Spleen (tissue), 11 donors: Measurements from ENCODE around the gene ENOX1. TPM values are rescaled to one million over a fixed set of nuclear protein-coding genes. Genes with fewer than 3 reads are reported as not detected.

Experiments
- DNase-seq: peaks from one replicate; pipeline ENCODE4 v3.0.0-alpha.2; 2020
- H3K27ac ChIP-seq, 8 donors: fragments of 200-600 bp; sonication (generic) in 7 of 8; 1 replicate in 4 of 8; 2 replicates in 4 of 8; pipeline versions ENCODE4 v1.5.0 to v1.8.0; 2016 to 2021; ENCODE audit warnings: inconsistent platforms in 4 of 8, mild to moderate bottlenecking in 4 of 8, moderate library complexity in 1 of 8
- H3K27me3 ChIP-seq, 7 donors: fragments of 200-600 bp; sonication (generic) in 6 of 7; replicated peaks in 1 of 7; 1 replicate in 4 of 7; 2 replicates in 3 of 7; pipeline versions ENCODE4 v1.5.0 to v1.8.0; 2016 to 2021; ENCODE audit warnings: inconsistent platforms in 3 of 7, mild to moderate bottlenecking in 1 of 7
- H3K36me3 ChIP-seq, 6 donors: fragments of 200-600 bp; sonication (generic) in 5 of 6; 1 replicate in 4 of 6; 2 replicates in 2 of 6; pipeline versions ENCODE4 v1.5.0 to v1.8.0; 2016 to 2021; ENCODE audit warnings: inconsistent platforms in 2 of 6
- H3K4me1 ChIP-seq, 6 donors: fragments of 200-600 bp; sonication (generic) in 5 of 6; 1 replicate in 3 of 6; 2 replicates in 3 of 6; pipeline versions ENCODE4 v1.5.0 to v1.8.0; 2016 to 2021; ENCODE audit warnings: inconsistent platforms in 3 of 6
- H3K4me3 ChIP-seq, 8 donors: fragments of 200-600 bp; sonication (generic) in 7 of 8; 1 replicate in 4 of 8; 2 replicates in 4 of 8; pipeline versions ENCODE4 v1.5.0 to v1.8.0; 2016 to 2021; ENCODE audit warnings: inconsistent platforms in 4 of 8, mild to moderate bottlenecking in 4 of 8, moderate library complexity in 2 of 8
- H3K9me3 ChIP-seq, 8 donors: fragments of 200-600 bp; sonication (generic) in 7 of 8; 1 replicate in 4 of 8; 2 replicates in 4 of 8; pipeline versions ENCODE4 v1.5.0 to v1.8.0; 2016 to 2021; ENCODE audit warnings: inconsistent platforms in 4 of 8
- CTCF ChIP-seq, 11 experiments: fragments of 200-600 bp in 7 of 11; fragments of 450-650 bp in 4 of 11; sonication (generic) in 4 of 11; IDR thresholded peaks in 8 of 11; conservative IDR thresholded peaks in 3 of 11; 1 replicate in 7 of 11; 2 replicates in 4 of 11; pipeline versions ENCODE4 v1.4.0 to v1.8.0; 2016 to 2021; ENCODE audit warnings: antibody characterized with exemption in 11 of 11, inconsistent platforms in 4 of 11, mild to moderate bottlenecking in 1 of 11
- POLR2A ChIP-seq, 3 donors: fragments of 450-650 bp; IDR thresholded peaks; one replicate each; pipeline ENCODE4 v1.5.1; 2017; ENCODE audit warnings: antibody characterized with exemption in 3 of 3, mild to moderate bottlenecking in 1 of 3
- POLR2AphosphoS5 ChIP-seq, 3 donors: sonication (generic); formaldehyde crosslinking; IDR thresholded peaks; one replicate each; pipeline ENCODE4 v1.5.1; 2017; ENCODE audit warnings: antibody characterized with exemption in 3 of 3
- WGBS, 5 donors: extraction: QIAGEN DNeasy Blood & Tissue Kit in 3 of 5; methylation state at CpG; one replicate each; pipeline versions ENCODE4 v1.1.5 to v1.1.7; 2013 to 2018; 5-methylcytosine and 5-hydroxymethylcytosine counted together
- intact Hi-C: fragments of 100-400 bp; cut with DNase I; formaldehyde crosslinking; loops from one replicate; pipeline ENCODE4 v1.15.0; 2023; ENCODE audit warnings: low total_unique reads
- polyA plus RNA-seq, 3 donors: library from polyadenylated mRNA; stranded (reverse); fragments of 200-250 nt; gene quantifications; one replicate each; pipeline ENCODE4 v1.2.1, GENCODE V29; 2013
- total RNA-seq, 7 donors: library from RNA; depleted of rRNA in 3 of 7; stranded (reverse); fragments of >200 nt in 3 of 7; fragmentation: NEBNext Ultra II Directional in 4 of 7; extraction: Animal tissue kit (Norgen Biotek cat#: 25700) in 4 of 7; gene quantifications; one replicate each; pipeline versions ENCODE4 v1.1.0 to v1.2.1, GENCODE V29; 2016 to 2021
- donor health status: healthy with polysubstance abuse.
- donor health status: DM: no; HTN: no; CAD: no; lungs with moderate emphysema.
- donor health status: DM: no; HTN: no; CAD: no.
- donor health status: Bipolar disorder and iron deficiency.
- donor health status: healthy.
- donor health status: DM: no; HTN: no; CAD: no.
- donor health status: DM: yes; HTN: yes; CAD: no.

ENOX1 gene
- total and polyA plus RNA-seq, 10 donors = 0.42 to 1.3 (median 0.54) TPM; not detected in 1

- peaks cover 0 to 3% (median 0%) of the 10 kb centered on the region in 6 donors for H3K4me1 ChIP-seq
- DNase-seq = no peak
- no peak for TF ChIP-seq POLR2AphosphoS5 (IDR thresholded peaks at IDR 0.05)
- TF ChIP-seq CTCF (IDR thresholded peaks at IDR 0.05 in 8 of 11, conservative IDR thresholded peaks at IDR 0.05 in 3 of 11) = no peak
- TF ChIP-seq POLR2A (IDR thresholded peaks at IDR 0.05) = no peak
- no peak overlapping the region for H3K4me3 ChIP-seq
- no peaks in the 10 kb centered on the region for H3K36me3 ChIP-seq
- no peaks in the 10 kb centered on the region for H3K27me3 ChIP-seq
- H3K9me3 ChIP-seq = no peaks in the 10 kb centered on the region
- intact Hi-C loops = no loop called here
- 39 to 77% (median 49%) methylated on average over 3 of the region's 3 CpGs for WGBS, 5 donors
- H3K27ac ChIP-seq = no peak overlapping the region
Observed at GRCh38 chr13:43686557-43686956, 100.2 kb downstream of the ENOX1 start.

- DNase-seq = no peak
- no peak overlapping the region for H3K27ac ChIP-seq
- no peaks in the 10 kb centered on the region for H3K27me3 ChIP-seq
- H3K9me3 ChIP-seq = no peaks in the 10 kb centered on the region
- H3K4me3 ChIP-seq = no peak overlapping the region
- H3K4me1 ChIP-seq = peaks cover 0 to 3% (median 0%) of the 10 kb centered on the region in 6 donors
- TF ChIP-seq CTCF (IDR thresholded peaks at IDR 0.05 in 8 of 11, conservative IDR thresholded peaks at IDR 0.05 in 3 of 11) = no peak
- TF ChIP-seq POLR2A (IDR thresholded peaks at IDR 0.05) = no peak
- TF ChIP-seq POLR2AphosphoS5 (IDR thresholded peaks at IDR 0.05) = no peak
- no peaks in the 10 kb centered on the region for H3K36me3 ChIP-seq
- 91 to 96% (median 93%) methylated on average over 9 of the region's 9 CpGs for WGBS, 5 donors
- intact Hi-C loops = no loop called here
Observed at GRCh38 chr13:43684963-43685725, 101.6 kb downstream of the ENOX1 start.

- WGBS, 5 donors = 73 to 88% (median 78%) methylated on average over 2 of the region's 2 CpGs
- Histone ChIP-seq H3K27ac (no peak overlapping the region), H3K9me3 (no peaks in the 10 kb centered on the region), H3K4me3 (no peak overlapping the region), H3K36me3 (no peaks in the 10 kb centered on the region), H3K27me3 (no peaks in the 10 kb centered on the region), H3K4me1 (no peaks in the 10 kb centered on the region)
- TF ChIP-seq POLR2AphosphoS5 (IDR thresholded peaks at IDR 0.05) (no peak), POLR2A (IDR thresholded peaks at IDR 0.05) (no peak), CTCF (IDR thresholded peaks at IDR 0.05 in 8 of 11, conservative IDR thresholded peaks at IDR 0.05 in 3 of 11) (no peak)
- intact Hi-C loops = no loop called here
- DNase-seq = no peak
Observed at GRCh38 chr13:43682701-43683100, 104.1 kb downstream of the ENOX1 start.

GRCh38 chr13:43676320-43676719 lies 110.5 kb downstream of the ENOX1 start:
- no peaks in the 10 kb centered on the region for H3K27me3 ChIP-seq
- TF ChIP-seq CTCF (IDR thresholded peaks at IDR 0.05 in 8 of 11, conservative IDR thresholded peaks at IDR 0.05 in 3 of 11) = no peak
- no peak for TF ChIP-seq POLR2AphosphoS5 (IDR thresholded peaks at IDR 0.05)
- no peak for TF ChIP-seq POLR2A (IDR thresholded peaks at IDR 0.05)
- no peaks in the 10 kb centered on the region for H3K36me3 ChIP-seq
- intact Hi-C loops = no loop called here
- whole genome bisulfite sequencing, 5 donors = 53 to 79% (median 68%) methylated on average over 1 of the region's 1 CpG
- H3K9me3 ChIP-seq = no peaks in the 10 kb centered on the region
- no peaks in the 10 kb centered on the region for H3K4me1 ChIP-seq
- no peak for DNase-seq
- H3K27ac ChIP-seq = no peak overlapping the region
- H3K4me3 ChIP-seq = no peak overlapping the region
